LNCaP clone FGC (cell line): ENCODE data around the gene PC.
A peak's percentile ranks its signal among the peaks of the same experiment; 100 is the strongest.

Experiments
- DNase-seq: peaks from one replicate; pipeline ENCODE4 v3.0.0-alpha.2; 2011; ENCODE audit warnings: low read depth
- H3K4me3 ChIP-seq: 2 replicates; pipeline ENCODE4 v1.5.1; 2011; ENCODE audit warnings: mild to moderate bottlenecking, low read depth, low read length, control low read depth
- CTCF ChIP-seq: IDR thresholded peaks from 2 replicates; pipeline ENCODE4 v1.5.1; 2012; ENCODE audit warnings: mild to moderate bottlenecking; ENCODE audit not compliant: control insufficient read depth, insufficient read depth; ENCODE audit errors: extremely low read depth

Gene PC

GRCh38 chr11:66978229-66978628, 20.0 kb upstream of the PC start:
- no peak overlapping the region for H3K4me3 ChIP-seq
- TF ChIP-seq CTCF: no peak

DNA sequence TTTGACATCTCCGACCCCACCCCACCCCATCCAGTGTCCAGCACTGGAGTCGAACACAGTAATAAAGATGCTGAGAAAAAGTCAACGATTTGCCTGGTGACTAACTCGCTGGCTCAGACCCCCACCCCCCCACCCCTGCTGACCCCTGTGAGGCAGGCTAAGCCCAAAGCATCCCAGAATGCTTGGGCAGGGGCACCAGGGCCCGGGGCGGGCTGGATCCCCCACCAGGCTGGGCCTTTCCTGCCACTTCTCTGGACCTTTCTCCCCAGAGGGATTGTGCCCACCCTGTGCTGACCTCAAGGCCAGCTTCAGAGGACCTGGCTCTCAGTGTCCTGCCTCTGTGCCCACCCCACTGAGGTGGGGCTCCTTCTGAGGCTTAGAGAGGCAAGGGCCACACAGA, 18.7 kb upstream of the PC start:
- TF ChIP-seq CTCF: no peak
- DNase-seq: no peak

More at GRCh38 chr11:66978229-66978628, 20.0 kb upstream of the PC start:
- no peak for DNase-seq

DNA sequence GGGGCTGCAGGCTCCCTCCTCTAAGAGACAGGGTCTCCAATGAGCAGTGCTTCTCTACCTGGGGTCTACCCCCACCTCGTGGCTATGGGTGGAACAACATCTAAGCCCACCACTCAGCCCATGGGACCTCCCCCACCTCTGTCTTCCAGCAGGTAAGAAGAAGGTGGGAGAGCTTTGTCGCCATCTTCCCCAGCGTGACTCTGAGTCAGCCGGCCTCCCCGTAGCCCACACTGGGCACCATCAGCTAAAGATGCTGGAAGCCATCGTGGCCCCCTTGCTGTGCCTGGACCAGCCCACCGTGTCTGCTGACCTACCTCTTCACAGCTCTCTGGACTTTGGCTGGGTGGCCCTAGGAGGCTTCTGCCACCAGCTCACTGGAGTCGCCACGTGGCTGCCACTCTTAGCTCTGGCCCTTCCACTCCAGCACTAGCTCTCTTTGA, 17.9 kb upstream of the PC start:
- peak; percentile 65 for TF ChIP-seq CTCF
- no peak for DNase-seq
- H3K4me3 ChIP-seq: no peak overlapping the region

More for the DNA sequence above, 18.7 kb upstream of the PC start:
- H3K4me3 ChIP-seq: no peak overlapping the region

GRCh38 chr11:66975405-66976027, 17.3 kb upstream of the PC start:
- TF ChIP-seq CTCF: no peak
- no peak overlapping the region for H3K4me3 ChIP-seq
- no peak for DNase-seq

- no peak for TF ChIP-seq CTCF
- no peak within 1 kb of the TSS for H3K4me3 ChIP-seq
- DNase-seq: no peak
Measured at GRCh38 chr11:66974724-66975404, 16.7 kb upstream of the PC start, which contains the start of gene C11orf86. C11orf86 (plus strand) TSS chr11:66975304; CDS start chr11:66975363, 59 bp downstream.

GRCh38 chr11:66973956-66974580, 15.9 kb upstream of the PC start:
- DNase-seq: no peak
- TF ChIP-seq CTCF: no peak
- no peak overlapping the region for H3K4me3 ChIP-seq
